H9 (cell line): ENCODE results near the gene DAAM2. TPM values are rescaled to one million over a fixed set of nuclear protein-coding genes. Genes with fewer than 3 reads are reported as not detected.

ENCODE experiments used
- DNase-seq: peaks from one replicate; pipeline ENCODE4 v3.0.0-alpha.2; 2017
- H2AFZ ChIP-seq: one replicate; pipeline ENCODE4 v1.6.1; 2013; ENCODE audit warnings: mild to moderate bottlenecking, low read length, control low read depth, moderate library complexity
- H2AK5ac ChIP-seq: 2 replicates; pipeline ENCODE4 v1.6.1; 2013; ENCODE audit warnings: low read length, control low read depth, mixed read lengths; ENCODE audit not compliant: insufficient read length
- H2BK120ac ChIP-seq: one replicate; pipeline ENCODE4 v1.6.1; 2013; ENCODE audit warnings: low read depth, mild to moderate bottlenecking, low read length, control low read depth, inconsistent platforms; ENCODE audit not compliant: poor library complexity, severe bottlenecking
- H2BK12ac ChIP-seq: 2 replicates; pipeline ENCODE4 v1.6.1; 2013; ENCODE audit warnings: low read length, control low read depth, mixed read lengths, low read depth; ENCODE audit not compliant: insufficient read length
- H2BK15ac ChIP-seq: 2 replicates; pipeline ENCODE4 v1.6.1; 2013; ENCODE audit warnings: low read depth, low read length, control low read depth
- H2BK20ac ChIP-seq: one replicate; pipeline ENCODE4 v1.6.1; 2013; ENCODE audit warnings: low read depth, mild to moderate bottlenecking, low read length, control low read depth, inconsistent platforms; ENCODE audit not compliant: poor library complexity, severe bottlenecking
- H2BK5ac ChIP-seq: 2 replicates; pipeline ENCODE4 v1.6.1; 2013; ENCODE audit warnings: low read length, control low read depth, mixed read lengths; ENCODE audit not compliant: insufficient read length
- H3K14ac ChIP-seq: 2 replicates; pipeline ENCODE4 v1.6.1; 2013; ENCODE audit warnings: low read length, control low read depth; ENCODE audit not compliant: insufficient read depth
- H3K18ac ChIP-seq: 2 replicates; pipeline ENCODE4 v1.6.1; 2013; ENCODE audit warnings: low read depth, mild to moderate bottlenecking, mixed read lengths, low read length, control low read depth; ENCODE audit not compliant: insufficient read length
- H3K23ac ChIP-seq: 2 replicates; pipeline ENCODE4 v1.6.1; 2013; ENCODE audit warnings: low read length, control low read depth, mixed read lengths, low read depth; ENCODE audit not compliant: insufficient read length
- H3K23me2 ChIP-seq: 2 replicates; pipeline ENCODE4 v1.6.1; 2013; ENCODE audit warnings: low read depth, mild to moderate bottlenecking, mixed read lengths, low read length, control low read depth; ENCODE audit not compliant: insufficient read length, poor library complexity, severe bottlenecking
- H3K27ac ChIP-seq: 2 replicates; pipeline ENCODE4 v1.5.1; 2013; ENCODE audit warnings: low read length, control low read depth, mixed read lengths, low read depth; ENCODE audit not compliant: insufficient read length
- H3K27me3 ChIP-seq: 2 replicates; pipeline ENCODE4 v1.6.1; 2013; ENCODE audit warnings: low read length, control low read depth, inconsistent platforms; ENCODE audit not compliant: insufficient read depth
- H3K4ac ChIP-seq: 2 replicates; pipeline ENCODE4 v1.6.1; 2013; ENCODE audit warnings: low read depth, mild to moderate bottlenecking, control low read depth, inconsistent platforms, low read length, moderate library complexity
- H3K4me1 ChIP-seq: 2 replicates; pipeline ENCODE4 v1.6.1; 2013; ENCODE audit warnings: low read length, control low read depth, inconsistent platforms; ENCODE audit not compliant: insufficient read depth
- H3K4me2 ChIP-seq: 2 replicates; pipeline ENCODE4 v1.6.1; 2013; ENCODE audit warnings: low read length, control low read depth, mixed read lengths; ENCODE audit not compliant: insufficient read length, insufficient read depth
- H3K56ac ChIP-seq: 2 replicates; pipeline ENCODE4 v1.6.1; 2013; ENCODE audit warnings: low read depth, mild to moderate bottlenecking, mixed read lengths, low read length, control low read depth; ENCODE audit not compliant: insufficient read length
- H3K79me1 ChIP-seq: 2 replicates; pipeline ENCODE4 v1.6.1; 2013; ENCODE audit warnings: low read depth, mild to moderate bottlenecking, moderate library complexity, low read length, control low read depth, inconsistent platforms; ENCODE audit not compliant: insufficient read depth, poor library complexity, severe bottlenecking
- H3K79me2 ChIP-seq: 2 replicates; pipeline ENCODE4 v1.6.1; 2013; ENCODE audit warnings: low read length, control low read depth, inconsistent platforms; ENCODE audit not compliant: insufficient read depth
- H3K9ac ChIP-seq: 2 replicates; pipeline ENCODE4 v1.6.1; 2013; ENCODE audit warnings: low read length, control low read depth, mixed read lengths; ENCODE audit not compliant: insufficient read length; ENCODE audit errors: extremely low read depth
- H3K9me3 ChIP-seq: one replicate; pipeline ENCODE4 v1.6.1; 2013; ENCODE audit warnings: low read depth, low read length, inconsistent platforms; ENCODE audit not compliant: control insufficient read depth
- H3T11ph ChIP-seq: one replicate; pipeline ENCODE4 v1.6.1; 2013; ENCODE audit warnings: mild to moderate bottlenecking, low read length, control low read depth, inconsistent platforms
- H4K20me1 ChIP-seq: one replicate; pipeline ENCODE4 v1.6.1; 2013; ENCODE audit not compliant: control insufficient read depth, insufficient read length, insufficient read depth
- H4K5ac ChIP-seq: 2 replicates; pipeline ENCODE4 v1.6.1; 2013; ENCODE audit warnings: low read depth, mild to moderate bottlenecking, mixed read lengths, low read length, control low read depth; ENCODE audit not compliant: insufficient read length
- H4K8ac ChIP-seq: replicated peaks from 2 replicates; pipeline ENCODE4 v1.6.1; 2013; ENCODE audit warnings: low read length, control low read depth, mixed read lengths, low read depth; ENCODE audit not compliant: insufficient read length
- H4K91ac ChIP-seq: 2 replicates; pipeline ENCODE4 v1.6.1; 2013; ENCODE audit warnings: low read depth, mild to moderate bottlenecking, moderate library complexity, mixed read lengths, low read length, control low read depth; ENCODE audit not compliant: insufficient read length
- H3K27ac Mint-ChIP-seq, 3 experiments: 2 replicates in 2 of 3; 3 replicates in 1 of 3; pipeline ENCODE4 v1.8.0; 2020 to 2021; ENCODE audit warnings: mixed read lengths in 3 of 3, mild to moderate bottlenecking in 1 of 3, moderate library complexity in 1 of 3
- H3K27me3 Mint-ChIP-seq: 2 replicates; pipeline ENCODE4 v1.8.0; 2021; ENCODE audit warnings: low read depth, mild to moderate bottlenecking, moderate library complexity, mixed read lengths
- H3K36me3 Mint-ChIP-seq, 3 experiments: 2 replicates in 2 of 3; 3 replicates in 1 of 3; pipeline ENCODE4 v1.8.0; 2020 to 2021; ENCODE audit warnings: low read depth in 3 of 3, mixed read lengths in 3 of 3; ENCODE audit not compliant: insufficient read depth in 1 of 3
- H3K4me1 Mint-ChIP-seq, 2 experiments: 2 replicates each; pipeline ENCODE4 v1.8.0; 2020; ENCODE audit warnings: mixed read lengths in 2 of 2
- H3K4me3 Mint-ChIP-seq, 2 experiments: 2 replicates in 1 of 2; 3 replicates in 1 of 2; pipeline ENCODE4 v1.8.0; 2020 to 2021; ENCODE audit warnings: mild to moderate bottlenecking in 2 of 2, mixed read lengths in 2 of 2, moderate library complexity in 1 of 2
- H3K9me3 Mint-ChIP-seq, 2 experiments: 2 replicates in 1 of 2; 3 replicates in 1 of 2; pipeline ENCODE4 v1.8.0; 2020; ENCODE audit warnings: mild to moderate bottlenecking in 2 of 2, mixed read lengths in 2 of 2, moderate library complexity in 1 of 2
- CTCF ChIP-seq: fragments of 200-600 bp; sonication (generic); conservative IDR thresholded peaks from 3 replicates; pipeline ENCODE4 v1.8.0; 2021; ENCODE audit warnings: antibody characterized with exemption, mild to moderate bottlenecking
- WGBS: extraction: QIAGEN DNeasy Blood & Tissue Kit; methylation state at CpG from one replicate; pipeline ENCODE4 v1.1.7; 2013; ENCODE audit warnings: missing lambda C conversion rate, low lambda C conversion rate, mixed read lengths; ENCODE audit not compliant: insufficient read length; ENCODE audit errors: extremely low coverage; 5-methylcytosine and 5-hydroxymethylcytosine counted together
- total RNA-seq: library from RNA; stranded (reverse); gene quantifications from 2 replicates; pipeline ENCODE4 v1.2.1, GENCODE V29; 2021

The DAAM2 gene
- total RNA-seq, 1 experiment from 2014 or later, result 1.1 TPM

GRCh38 chr6:39896701-39897100 lies 104.5 kb downstream of the DAAM2 start:
- H2AFZ ChIP-seq, result no peak overlapping the region

More at GRCh38 chr6:39896701-39897100, 104.5 kb downstream of the DAAM2 start:
- no peak for TF ChIP-seq CTCF
- no peaks in the 10 kb centered on the region for H3K27me3 ChIP-seq
- H2BK12ac ChIP-seq, result no peak overlapping the region
- H3K23me2 ChIP-seq, result no peaks in the 10 kb centered on the region
- no peak overlapping the region for H3K56ac ChIP-seq
- no peak overlapping the region for H4K8ac ChIP-seq
- H3K23ac ChIP-seq, result no peak overlapping the region
- no peak overlapping the region for H3K4ac ChIP-seq
- H3K27ac Mint-ChIP-seq, result no peak overlapping the region
- no peak overlapping the region for H3K4me3 Mint-ChIP-seq
- no peak overlapping the region; the same call in 1 of the 2 replicates for H3K14ac ChIP-seq
- H3K79me1 ChIP-seq, result no peaks in the 10 kb centered on the region
- no peak overlapping the region for H3K9ac ChIP-seq
- H3K4me1 Mint-ChIP-seq, result peaks cover 16 to 17% of the 10 kb centered on the region in 2 experiments
- no peaks in the 10 kb centered on the region for H4K20me1 ChIP-seq
- H3K4me2 ChIP-seq, result no peak overlapping the region
- no peak overlapping the region for H4K91ac ChIP-seq
- WGBS, result no CpG with 5 or more reads among the region's 12 CpGs
- no peak overlapping the region for H3K27ac ChIP-seq
- no peak overlapping the region for H2AK5ac ChIP-seq
- H3K36me3 Mint-ChIP-seq, result peaks cover 0 to 4% (median 0%) of the 10 kb centered on the region in 3 experiments; a peak in 3 of 7 replicates
- no peak overlapping the region for H4K5ac ChIP-seq
- no peak overlapping the region for H3K18ac ChIP-seq
- H2BK5ac ChIP-seq, result no peak overlapping the region
- no peak overlapping the region for H2BK15ac ChIP-seq
- no peak overlapping the region for H3T11ph ChIP-seq
- no peaks in the 10 kb centered on the region for H3K79me2 ChIP-seq
- peaks cover 5% of the 10 kb centered on the region for H3K27me3 Mint-ChIP-seq
- H2BK120ac ChIP-seq, result no peak overlapping the region
- no peak for DNase-seq
- H3K4me1 ChIP-seq, result peaks cover 10% of the 10 kb centered on the region; the same call in 1 of the 2 replicates
- H3K9me3 Mint-ChIP-seq, result peaks cover 0 to 2% of the 10 kb centered on the region in 2 experiments; a peak in 1 of 5 replicates
- H3K9me3 ChIP-seq, result no peaks in the 10 kb centered on the region
- H2BK20ac ChIP-seq, result no peak overlapping the region
